GM18951 (cell line): Measurements from ENCODE around the gene SLC17A9.

Experiments
- POLR2A ChIP-seq: IDR thresholded peaks from 4 replicates; pipeline ENCODE4 v1.6.1; 2011; ENCODE audit warnings: mild to moderate bottlenecking; ENCODE audit not compliant: insufficient read length, insufficient read depth; ENCODE audit errors: extremely low read depth
- in situ Hi-C: fragments of 300-500 bp; cut with MboI; formaldehyde crosslinking; loops from one replicate; pipeline ENCODE4 v1.12.0; 2022; ENCODE audit warnings: low sequenced_read_pairs, mixed read lengths, inconsistent platforms; ENCODE audit not compliant: unreplicated experiment

Gene SLC17A9

GRCh38 chr20:62924442-62925075 is 27.9 kb upstream of the SLC17A9 start:
- no peak for TF ChIP-seq POLR2A

GRCh38 chr20:62925076-62925419 is 27.5 kb upstream of the SLC17A9 start:
- TF ChIP-seq POLR2A: no peak
- in situ Hi-C loops: no loop called here

More at GRCh38 chr20:62924442-62925075, 27.9 kb upstream of the SLC17A9 start:
- in situ Hi-C loops: no loop called here

GRCh38 chr20:62925420-62926228 is 26.9 kb upstream of the SLC17A9 start:
- in situ Hi-C loops: no loop called here
- TF ChIP-seq POLR2A: no peak

DNA sequence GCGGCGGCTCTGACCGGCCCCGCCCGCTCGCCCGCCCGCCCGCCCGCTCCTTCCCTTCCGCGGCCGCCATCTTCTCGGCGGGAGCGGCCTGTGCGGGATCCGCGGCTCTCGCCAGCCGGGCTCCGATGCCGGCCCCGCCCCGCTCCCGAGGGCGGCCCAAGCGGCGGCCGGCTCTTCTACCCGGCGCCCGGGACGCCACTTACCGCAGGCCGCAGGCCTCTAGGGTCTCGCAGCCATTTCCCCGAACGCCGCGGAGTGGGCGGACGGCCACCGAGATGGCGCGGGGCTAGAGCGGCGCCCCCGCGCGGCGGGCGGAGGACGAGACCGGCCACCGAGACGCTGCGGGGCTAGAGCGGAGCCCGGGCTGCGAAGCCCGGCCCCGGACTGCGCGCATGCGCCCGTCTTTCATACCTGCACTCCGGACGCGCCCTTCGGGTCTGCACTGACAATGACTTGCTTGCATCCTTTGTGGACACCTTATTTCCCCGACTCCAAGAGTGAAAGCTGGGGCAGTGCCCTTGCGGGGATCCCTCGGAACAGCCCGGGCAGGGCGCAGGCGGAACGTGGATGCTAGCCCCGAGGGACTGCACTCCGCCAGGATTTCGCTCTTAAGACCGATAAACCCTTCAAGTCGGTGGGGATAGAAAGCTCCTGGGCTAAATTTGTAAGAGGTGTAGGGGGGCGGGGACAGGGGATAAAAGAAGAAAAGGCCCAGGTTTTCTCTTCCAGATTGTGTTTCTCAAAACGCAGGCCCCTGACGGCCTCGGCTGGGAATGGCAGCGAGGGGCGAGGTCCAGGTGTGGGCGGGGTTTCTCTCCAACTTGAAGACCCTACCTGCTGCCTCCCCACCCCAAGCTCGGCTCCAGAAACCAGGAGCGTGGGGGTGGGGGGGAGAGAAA is 26.0 kb upstream of the SLC17A9 start, which contains the start of gene DIDO1:
Gene DIDO1, minus strand, starts transcription at position 277 of the 899 bp plus-strand sequence.
- TF ChIP-seq POLR2A: peak; percentile 79
- in situ Hi-C loops: no loop called here

- no peak for TF ChIP-seq POLR2A
- in situ Hi-C loops: no loop called here
These were observed 25.3 kb upstream of the SLC17A9 start for GRCh38 chr20:62927128-62927705.

DNA sequence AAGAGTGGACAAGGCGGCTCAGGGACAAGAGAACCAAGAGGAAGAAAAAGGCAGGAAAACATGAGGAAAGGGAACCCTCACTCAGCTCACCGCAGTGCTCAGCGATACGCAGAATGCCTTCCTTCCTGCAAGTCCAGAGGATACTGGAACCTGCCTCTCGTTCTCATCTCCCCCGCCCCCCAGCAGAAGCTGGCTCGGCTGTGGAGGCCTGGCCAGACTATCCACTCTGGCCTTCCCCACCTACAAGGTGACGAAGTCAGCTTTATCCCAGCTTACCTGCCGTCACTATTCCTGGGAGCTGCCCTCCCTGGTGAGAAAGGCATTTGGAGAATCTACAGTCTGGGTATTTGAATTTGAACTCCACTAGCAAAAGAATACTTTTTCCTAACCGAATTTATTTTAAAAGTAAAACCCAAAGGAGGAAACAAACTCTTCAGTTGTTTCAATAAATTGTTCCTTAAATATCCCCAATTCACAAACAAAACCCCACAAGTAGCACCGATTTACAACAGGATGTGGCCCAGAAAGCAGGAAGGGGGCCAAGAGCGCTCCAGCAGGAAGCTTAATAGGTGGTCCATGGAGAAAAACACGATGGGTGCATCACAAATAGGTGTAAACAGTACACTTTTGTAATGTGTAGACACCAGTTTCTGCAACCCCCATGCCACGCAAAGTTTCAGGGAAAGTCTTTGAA is 24.1 kb upstream of the SLC17A9 start:
- in situ Hi-C loops: no loop called here
- TF ChIP-seq POLR2A: no peak

- in situ Hi-C loops: no loop called here
- peak; percentile 49 for TF ChIP-seq POLR2A
These were observed 23.4 kb upstream of the SLC17A9 start for GRCh38 chr20:62929051-62929538.

DNA sequence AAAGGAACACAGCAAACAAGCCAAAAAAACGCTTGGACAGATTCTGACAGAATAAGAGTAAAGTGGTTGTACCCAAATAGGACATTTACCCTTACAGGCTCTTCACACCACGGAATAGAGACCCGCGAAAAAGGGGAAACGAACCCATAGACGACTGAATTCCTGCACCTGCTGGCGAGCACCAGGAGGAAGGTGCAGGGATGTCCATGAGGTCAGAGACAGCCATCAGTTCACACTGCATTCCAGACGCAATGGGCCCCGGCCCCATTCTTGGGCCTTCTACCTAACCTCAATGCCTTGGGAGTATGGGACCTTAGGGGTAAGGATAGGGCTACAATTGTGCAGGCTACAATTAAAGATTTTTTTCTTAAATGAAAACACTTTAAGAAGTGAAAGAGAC is 21.0 kb upstream of the SLC17A9 start:
- TF ChIP-seq POLR2A: no peak
- in situ Hi-C loops: no loop called here

DNA sequence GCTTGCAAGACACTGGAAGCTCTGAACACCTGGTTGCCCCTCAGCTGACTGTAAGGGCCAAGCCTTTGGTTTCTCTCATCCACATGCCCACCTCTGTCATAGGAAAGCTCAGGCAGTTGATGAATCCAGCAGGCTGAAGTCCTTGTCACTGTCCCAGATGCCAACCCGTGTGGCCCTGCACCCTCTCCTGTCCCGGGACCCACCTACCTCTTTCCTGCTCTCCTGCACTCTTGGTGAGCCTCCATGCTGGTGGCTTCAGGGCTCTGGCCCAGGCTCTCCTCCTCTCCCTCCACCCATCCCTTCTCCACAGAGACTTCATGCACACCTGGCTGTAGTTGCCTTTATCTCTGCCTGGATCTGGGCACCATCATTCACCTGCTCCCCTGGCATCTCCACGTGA is 18.5 kb upstream of the SLC17A9 start:
- TF ChIP-seq POLR2A: no peak
- in situ Hi-C loops: no loop called here

DNA sequence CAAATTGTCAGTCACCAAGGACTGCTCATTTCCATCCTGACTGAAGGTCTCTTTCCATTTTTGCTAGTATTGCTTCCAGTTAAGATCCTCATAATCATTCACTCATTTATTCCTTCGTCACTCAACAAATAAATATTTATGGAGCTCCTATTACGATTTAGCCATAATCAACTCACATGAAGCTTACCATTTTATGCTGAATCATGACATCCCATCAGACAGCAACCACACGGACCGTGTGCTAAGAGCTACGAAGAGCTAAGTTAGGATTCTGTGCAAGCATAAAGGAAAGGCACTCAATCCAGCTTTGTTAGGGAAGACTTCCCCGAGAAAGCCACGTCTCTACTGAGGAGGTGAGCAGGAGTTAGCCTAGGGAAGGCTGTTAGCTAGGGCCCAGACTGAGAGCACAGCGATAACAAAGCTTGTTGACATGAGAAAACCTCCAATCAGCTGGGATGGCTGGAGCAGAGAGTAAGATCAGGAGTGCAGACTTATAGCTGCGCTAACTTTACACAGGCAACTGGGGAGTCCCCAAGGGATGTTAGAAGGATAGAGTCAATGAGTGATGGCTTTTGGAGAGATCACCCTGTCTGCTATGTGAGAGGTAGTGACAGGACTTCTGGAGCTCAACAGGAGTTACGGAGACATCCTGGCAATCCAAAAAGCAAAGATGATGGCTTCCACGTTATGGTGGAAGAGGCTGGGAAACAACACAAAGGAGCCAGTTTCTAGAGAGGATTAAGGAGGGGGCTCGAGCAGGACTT is 17.1 kb upstream of the SLC17A9 start:
- in situ Hi-C loops: no loop called here
- TF ChIP-seq POLR2A: no peak

DNA sequence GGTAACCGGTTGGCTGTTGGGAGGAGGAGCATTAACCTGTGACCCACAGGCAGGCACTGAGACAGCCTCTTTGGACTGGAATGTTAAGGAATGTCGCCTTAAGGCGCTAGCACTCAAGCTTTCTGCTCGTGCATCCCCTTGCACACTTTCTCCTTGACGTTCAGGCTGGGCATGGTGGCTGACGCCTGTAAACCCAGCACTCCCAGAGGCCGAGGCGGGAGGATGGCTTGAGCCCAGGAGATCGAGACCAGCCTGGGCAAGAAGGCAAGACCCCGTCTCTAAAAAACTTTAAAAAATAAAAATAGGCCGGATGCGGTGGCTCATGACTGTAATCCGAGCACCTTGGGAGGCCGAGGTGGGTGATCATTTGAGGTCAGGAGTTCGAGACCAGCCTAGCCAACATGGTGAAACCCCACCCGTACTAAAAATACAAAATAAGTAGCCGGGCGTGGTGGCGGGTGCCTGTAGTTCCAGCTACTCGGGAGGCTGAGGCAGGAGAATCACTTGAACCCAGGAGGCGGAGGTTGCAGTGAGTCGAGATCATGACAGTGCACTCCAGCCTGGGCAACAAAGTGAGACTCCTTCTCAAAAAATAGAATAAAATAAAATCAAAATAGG is 16.4 kb upstream of the SLC17A9 start:
- in situ Hi-C loops: no loop called here
- no peak for TF ChIP-seq POLR2A

GRCh38 chr20:62937268-62938104 is 15.0 kb upstream of the SLC17A9 start:
- in situ Hi-C loops: no loop called here

More at GRCh38 chr20:62937268-62938104, 15.0 kb upstream of the SLC17A9 start:
- peak; percentile 87 for TF ChIP-seq POLR2A
